ENCODE data around the gene IFITM5. TPM values are rescaled to one million over a fixed set of nuclear protein-coding genes. Genes with fewer than 3 reads are reported as not detected.

Gene IFITM5
- polyA plus RNA-seq, 6 donors from 2014 or later: not detected

DNA sequence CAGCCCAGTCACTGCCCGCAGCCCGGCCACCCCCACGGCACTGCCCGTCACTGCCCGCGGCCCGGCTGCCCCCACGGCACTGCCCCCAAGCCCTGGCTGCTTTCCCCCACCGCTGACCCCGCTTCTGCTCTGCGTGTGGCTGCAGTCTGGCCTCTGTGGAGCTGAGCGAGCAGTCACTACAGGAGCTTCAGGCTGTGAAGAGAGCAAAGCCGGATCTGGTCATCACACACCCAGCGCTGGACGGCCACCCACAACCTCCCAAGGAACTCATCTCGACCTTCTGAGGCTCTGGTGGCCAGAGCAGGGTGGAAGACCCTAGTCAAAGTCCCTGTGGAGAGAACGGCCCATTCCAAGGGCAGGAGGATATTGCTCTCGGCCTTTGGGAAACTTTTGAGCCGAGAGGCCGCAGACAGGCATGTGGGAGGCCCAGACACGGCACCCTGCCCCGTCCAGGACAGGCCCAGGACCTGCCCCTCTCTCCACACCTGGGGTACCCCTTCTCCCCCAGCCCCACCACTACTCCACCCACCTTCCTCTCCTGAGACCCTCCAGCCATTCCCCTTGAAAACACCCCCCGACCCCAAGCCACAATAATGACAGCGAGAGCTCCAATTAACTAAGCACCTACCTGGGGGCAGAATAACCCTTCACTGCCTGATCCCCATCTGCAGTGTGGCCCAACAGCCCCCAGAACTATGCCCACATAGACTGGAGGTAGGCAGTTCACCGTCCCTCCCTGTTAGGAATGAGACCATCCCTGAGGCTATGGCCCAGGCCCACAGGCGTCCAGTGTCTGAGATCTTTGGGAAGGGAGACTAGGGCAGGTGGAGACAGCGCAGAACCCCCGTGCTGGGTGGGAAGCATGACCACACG is 14.1 kb downstream of the IFITM5 start:
- H3K27ac Mint-ChIP-seq: peak overlapping the region in 3 of 6 donors; percentile 32 to 82 (median 33)
- DNase-seq: no peak
- peaks cover 16 to 65% (median 32%) of the 10 kb centered on the region in 3 donors for H3K27me3 Mint-ChIP-seq
- no peaks in the 10 kb centered on the region for H3K9me3 Mint-ChIP-seq
- peak overlapping the region in 1 of 8 donors; percentile 58 for H3K4me3 Mint-ChIP-seq
- peaks cover 37 to 47% (median 45%) of the 10 kb centered on the region in 3 donors for H3K4me1 Mint-ChIP-seq
- H3K36me3 Mint-ChIP-seq: no peaks in the 10 kb centered on the region
- ATAC-seq (ENCODE audit: low read depth in 2 of 2): no peak

DNA sequence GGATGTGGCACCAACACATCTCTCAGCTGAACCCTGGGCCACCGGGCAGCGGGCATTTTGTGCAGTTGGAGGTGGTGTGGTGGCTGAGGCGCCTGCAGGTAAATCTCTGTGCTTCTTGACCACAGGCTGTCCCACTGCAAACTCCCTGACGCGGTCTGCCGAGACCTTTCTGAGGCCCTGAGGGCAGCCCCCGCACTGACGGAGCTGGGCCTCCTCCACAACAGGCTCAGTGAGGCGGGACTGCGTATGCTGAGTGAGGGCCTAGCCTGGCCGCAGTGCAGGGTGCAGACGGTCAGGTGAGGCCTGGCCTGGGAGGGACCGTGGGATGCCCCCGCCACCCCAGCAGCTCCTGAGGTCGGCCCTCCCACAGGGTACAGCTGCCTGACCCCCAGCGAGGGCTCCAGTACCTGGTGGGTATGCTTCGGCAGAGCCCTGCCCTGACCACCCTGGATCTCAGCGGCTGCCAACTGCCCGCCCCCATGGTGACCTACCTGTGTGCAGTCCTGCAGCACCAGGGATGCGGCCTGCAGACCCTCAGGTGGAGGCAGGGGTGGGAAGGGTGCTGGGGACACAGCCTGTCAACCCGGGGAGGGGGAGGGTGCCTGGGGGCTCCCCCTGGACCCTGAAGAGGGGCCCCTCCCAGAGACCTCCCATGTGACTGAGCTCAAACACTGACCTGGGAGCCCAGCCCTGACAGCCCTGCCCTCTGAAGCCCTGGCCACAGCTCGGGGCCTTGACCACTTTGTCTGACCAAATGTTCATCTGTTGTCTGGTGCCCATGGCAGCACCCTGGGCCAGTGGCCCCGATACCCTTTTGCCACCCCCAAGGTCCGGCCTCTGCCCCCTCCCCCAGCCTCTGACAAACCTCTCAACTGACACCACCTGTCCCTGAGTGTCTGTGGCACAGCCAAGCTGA is 15.0 kb downstream of the IFITM5 start:
- peaks cover 16 to 70% (median 32%) of the 10 kb centered on the region in 3 donors for H3K27me3 Mint-ChIP-seq
- ATAC-seq (ENCODE audit: low read depth in 2 of 2): no peak
- no peaks in the 10 kb centered on the region for H3K36me3 Mint-ChIP-seq
- peaks cover 35 to 44% (median 41%) of the 10 kb centered on the region in 3 donors for H3K4me1 Mint-ChIP-seq
- H3K9me3 Mint-ChIP-seq: peaks cover 0 to 2% (median 0%) of the 10 kb centered on the region in 7 donors
- H3K27ac Mint-ChIP-seq: no peak overlapping the region
- no peak overlapping the region for H3K4me3 Mint-ChIP-seq
- DNase-seq: no peak

DNA sequence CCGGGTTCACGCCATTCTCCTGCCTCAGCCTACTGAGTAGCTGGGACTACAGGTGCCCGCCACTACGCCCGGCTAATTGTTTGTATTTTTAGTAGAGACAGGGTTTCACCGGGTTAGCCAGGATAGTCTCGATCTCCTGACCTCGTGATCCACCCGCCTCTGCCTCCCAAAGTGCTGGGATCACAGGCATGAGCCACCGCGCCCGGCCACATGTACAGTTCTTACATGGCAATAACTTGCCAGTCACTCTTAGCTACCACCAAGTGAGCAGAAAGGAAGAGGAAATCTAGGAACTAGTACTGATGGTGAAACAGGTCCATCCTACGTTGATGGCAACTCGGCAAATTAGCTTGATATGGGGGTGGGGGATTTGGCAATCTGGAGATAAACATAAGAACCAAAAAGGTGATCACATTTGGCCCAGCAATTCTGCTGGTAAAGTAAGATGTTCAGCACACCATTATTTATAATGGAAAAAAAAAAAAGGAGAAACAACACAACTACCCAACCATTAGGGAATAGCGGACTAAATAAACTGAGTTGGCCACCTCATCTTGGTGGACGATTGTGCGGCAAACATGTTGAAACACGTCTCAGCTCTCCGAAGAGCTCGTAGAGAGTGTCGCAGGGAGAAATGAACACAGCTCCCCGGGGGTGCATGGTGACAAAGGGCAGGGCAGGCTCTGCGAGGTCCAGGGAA is 15.8 kb downstream of the IFITM5 start:
- Mint-ChIP-seq H3K27me3 (peaks cover 16 to 70% (median 32%) of the 10 kb centered on the region in 3 donors), H3K4me3 (peak overlapping the region in 2 of 8 donors; percentile 37 to 73), H3K27ac (peak overlapping the region in 1 of 6 donors; percentile 84), H3K36me3 (no peaks in the 10 kb centered on the region), H3K9me3 (peaks cover 0 to 2% (median 0%) of the 10 kb centered on the region in 7 donors), H3K4me1 (peaks cover 38 to 47% (median 43%) of the 10 kb centered on the region in 3 donors)
- ATAC-seq (ENCODE audit: low read depth in 2 of 2) (no peak), DNase-seq (no peak)

DNA sequence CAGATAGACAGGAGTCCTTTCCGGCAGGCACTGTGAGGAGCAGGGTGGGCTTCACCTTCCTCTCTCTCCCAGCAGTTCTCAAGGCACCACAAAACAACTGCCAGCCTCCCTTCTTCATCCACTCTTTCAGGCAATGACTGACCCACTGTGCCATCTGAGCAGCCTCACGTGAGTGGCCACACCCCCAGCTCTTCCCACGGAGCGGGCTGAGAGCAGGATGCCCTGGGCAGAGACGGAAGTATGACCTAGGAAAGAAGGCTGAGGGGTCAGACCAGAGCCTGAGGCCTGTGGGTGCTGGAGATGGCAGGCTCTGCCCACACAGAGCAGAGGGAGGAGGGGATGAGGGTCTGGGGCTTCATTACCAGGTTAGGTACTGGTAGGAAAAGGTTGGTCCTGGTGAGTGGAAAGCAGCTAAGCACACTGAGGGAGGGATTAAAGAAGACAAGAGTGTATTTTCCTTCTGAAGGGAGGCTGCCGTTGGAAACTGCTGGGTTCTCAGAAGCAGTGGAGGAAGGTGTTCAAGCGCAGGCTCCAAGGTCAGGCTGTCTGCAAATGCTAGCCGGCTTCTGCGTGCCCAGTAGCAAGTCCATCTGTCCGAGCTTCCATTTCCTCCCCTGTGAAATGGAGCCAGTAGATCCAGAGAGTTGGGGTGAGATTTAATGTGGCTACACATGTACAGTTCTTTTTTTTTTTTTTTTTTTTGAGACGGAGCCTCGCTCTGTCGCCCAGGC is 16.5 kb downstream of the IFITM5 start:
- Mint-ChIP-seq H3K27me3 (peaks cover 16 to 67% (median 32%) of the 10 kb centered on the region in 3 donors), H3K36me3 (no peaks in the 10 kb centered on the region), H3K4me1 (peaks cover 35 to 44% (median 44%) of the 10 kb centered on the region in 3 donors), H3K27ac (no peak overlapping the region), H3K9me3 (peaks cover 0 to 2% (median 0%) of the 10 kb centered on the region in 7 donors), H3K4me3 (peak overlapping the region in 4 of 8 donors; percentile 37 to 77 (median 58))
- ATAC-seq (ENCODE audit: low read depth in 2 of 2) (no peak), DNase-seq (no peak)

- Mint-ChIP-seq H3K4me3 (peak overlapping the region in 6 of 8 donors; percentile 59 to 80 (median 70)), H3K4me1 (peaks cover 34 to 44% (median 39%) of the 10 kb centered on the region in 3 donors), H3K9me3 (peaks cover 0 to 2% (median 0%) of the 10 kb centered on the region in 7 donors), H3K36me3 (no peaks in the 10 kb centered on the region), H3K27ac (peak overlapping the region in 2 of 6 donors; percentile 10 to 94), H3K27me3 (peaks cover 16 to 62% (median 30%) of the 10 kb centered on the region in 3 donors)
- DNase-seq: no peak
- ATAC-seq (ENCODE audit: low read depth in 2 of 2): no peak
Measured at GRCh38 chr11:282171-282570, 17.2 kb downstream of the IFITM5 start.

GRCh38 chr11:281486-282161 is 17.7 kb downstream of the IFITM5 start:
- Mint-ChIP-seq H3K4me3 (peak overlapping the region; percentile 65 to 85 (median 78)), H3K36me3 (peaks cover 0 to 2% of the 10 kb centered on the region in 2 donors), H3K9me3 (peaks cover 0 to 2% (median 0%) of the 10 kb centered on the region in 7 donors), H3K27ac (peak overlapping the region in 5 of 6 donors; percentile 36 to 94 (median 73)), H3K4me1 (peaks cover 31 to 39% (median 34%) of the 10 kb centered on the region in 3 donors), H3K27me3 (peaks cover 16 to 57% (median 24%) of the 10 kb centered on the region in 3 donors)
- DNase-seq (no peak), ATAC-seq (ENCODE audit: low read depth in 2 of 2) (no peak)

DNA sequence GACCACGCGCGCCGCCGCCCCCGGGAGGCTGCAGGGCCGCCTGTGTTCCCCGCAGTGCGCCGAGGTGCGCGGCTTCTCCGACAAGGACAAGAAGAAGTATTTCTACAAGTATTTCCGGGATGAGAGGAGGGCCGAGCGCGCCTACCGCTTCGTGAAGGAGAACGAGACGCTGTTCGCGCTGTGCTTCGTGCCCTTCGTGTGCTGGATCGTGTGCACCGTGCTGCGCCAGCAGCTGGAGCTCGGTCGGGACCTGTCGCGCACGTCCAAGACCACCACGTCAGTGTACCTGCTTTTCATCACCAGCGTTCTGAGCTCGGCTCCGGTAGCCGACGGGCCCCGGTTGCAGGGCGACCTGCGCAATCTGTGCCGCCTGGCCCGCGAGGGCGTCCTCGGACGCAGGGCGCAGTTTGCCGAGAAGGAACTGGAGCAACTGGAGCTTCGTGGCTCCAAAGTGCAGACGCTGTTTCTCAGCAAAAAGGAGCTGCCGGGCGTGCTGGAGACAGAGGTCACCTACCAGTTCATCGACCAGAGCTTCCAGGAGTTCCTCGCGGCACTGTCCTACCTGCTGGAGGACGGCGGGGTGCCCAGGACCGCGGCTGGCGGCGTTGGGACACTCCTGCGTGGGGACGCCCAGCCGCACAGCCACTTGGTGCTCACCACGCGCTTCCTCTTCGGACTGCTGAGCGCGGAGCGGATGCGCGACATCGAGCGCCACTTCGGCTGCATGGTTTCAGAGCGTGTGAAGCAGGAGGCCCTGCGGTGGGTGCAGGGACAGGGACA is 18.4 kb downstream of the IFITM5 start:
- Mint-ChIP-seq H3K4me1 (peaks cover 31 to 39% (median 34%) of the 10 kb centered on the region in 3 donors), H3K36me3 (peaks cover 0 to 5% of the 10 kb centered on the region in 2 donors), H3K27ac (peak overlapping the region in 4 of 6 donors; percentile 36 to 85 (median 70)), H3K9me3 (peaks cover 0 to 3% (median 0%) of the 10 kb centered on the region in 7 donors), H3K4me3 (peak overlapping the region; percentile 71 to 88 (median 80)), H3K27me3 (peaks cover 16 to 52% (median 24%) of the 10 kb centered on the region in 3 donors)
- ATAC-seq (ENCODE audit: low read depth in 2 of 2) (peak; percentile 66 to 68), DNase-seq (peak; percentile 53)

DNA sequence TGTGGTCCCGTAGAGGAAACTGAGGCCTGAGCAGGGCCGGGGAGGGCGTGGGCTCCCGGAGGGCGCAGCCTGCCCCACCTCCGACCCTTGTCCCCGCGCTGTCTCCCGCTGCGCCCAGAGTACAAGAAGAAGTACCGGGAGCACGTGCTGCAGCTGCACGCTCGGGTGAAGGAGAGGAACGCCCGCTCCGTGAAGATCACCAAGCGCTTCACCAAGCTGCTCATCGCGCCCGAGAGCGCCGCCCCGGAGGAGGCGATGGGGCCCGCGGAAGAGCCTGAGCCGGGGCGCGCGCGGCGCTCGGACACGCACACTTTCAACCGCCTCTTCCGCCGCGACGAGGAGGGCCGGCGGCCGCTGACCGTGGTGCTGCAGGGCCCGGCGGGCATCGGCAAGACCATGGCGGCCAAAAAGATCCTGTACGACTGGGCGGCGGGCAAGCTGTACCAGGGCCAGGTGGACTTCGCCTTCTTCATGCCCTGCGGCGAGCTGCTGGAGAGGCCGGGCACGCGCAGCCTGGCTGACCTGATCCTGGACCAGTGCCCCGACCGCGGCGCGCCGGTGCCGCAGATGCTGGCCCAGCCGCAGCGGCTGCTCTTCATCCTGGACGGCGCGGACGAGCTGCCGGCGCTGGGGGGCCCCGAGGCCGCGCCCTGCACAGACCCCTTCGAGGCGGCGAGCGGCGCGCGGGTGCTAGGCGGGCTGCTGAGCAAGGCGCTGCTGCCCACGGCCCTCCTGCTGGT is 19.2 kb downstream of the IFITM5 start:
- Mint-ChIP-seq H3K4me1 (peaks cover 33 to 39% (median 36%) of the 10 kb centered on the region in 3 donors), H3K4me3 (peak overlapping the region; percentile 77 to 89 (median 86)), H3K9me3 (peaks cover 0 to 3% (median 0%) of the 10 kb centered on the region in 7 donors), H3K27me3 (peaks cover 11 to 45% (median 19%) of the 10 kb centered on the region in 3 donors), H3K36me3 (peaks cover 0 to 5% of the 10 kb centered on the region in 2 donors), H3K27ac (peak overlapping the region in 5 of 6 donors; percentile 21 to 93 (median 81))
- ATAC-seq (ENCODE audit: low read depth in 2 of 2) (peak; percentile 79 to 81), DNase-seq (peak; percentile 57)

DNA sequence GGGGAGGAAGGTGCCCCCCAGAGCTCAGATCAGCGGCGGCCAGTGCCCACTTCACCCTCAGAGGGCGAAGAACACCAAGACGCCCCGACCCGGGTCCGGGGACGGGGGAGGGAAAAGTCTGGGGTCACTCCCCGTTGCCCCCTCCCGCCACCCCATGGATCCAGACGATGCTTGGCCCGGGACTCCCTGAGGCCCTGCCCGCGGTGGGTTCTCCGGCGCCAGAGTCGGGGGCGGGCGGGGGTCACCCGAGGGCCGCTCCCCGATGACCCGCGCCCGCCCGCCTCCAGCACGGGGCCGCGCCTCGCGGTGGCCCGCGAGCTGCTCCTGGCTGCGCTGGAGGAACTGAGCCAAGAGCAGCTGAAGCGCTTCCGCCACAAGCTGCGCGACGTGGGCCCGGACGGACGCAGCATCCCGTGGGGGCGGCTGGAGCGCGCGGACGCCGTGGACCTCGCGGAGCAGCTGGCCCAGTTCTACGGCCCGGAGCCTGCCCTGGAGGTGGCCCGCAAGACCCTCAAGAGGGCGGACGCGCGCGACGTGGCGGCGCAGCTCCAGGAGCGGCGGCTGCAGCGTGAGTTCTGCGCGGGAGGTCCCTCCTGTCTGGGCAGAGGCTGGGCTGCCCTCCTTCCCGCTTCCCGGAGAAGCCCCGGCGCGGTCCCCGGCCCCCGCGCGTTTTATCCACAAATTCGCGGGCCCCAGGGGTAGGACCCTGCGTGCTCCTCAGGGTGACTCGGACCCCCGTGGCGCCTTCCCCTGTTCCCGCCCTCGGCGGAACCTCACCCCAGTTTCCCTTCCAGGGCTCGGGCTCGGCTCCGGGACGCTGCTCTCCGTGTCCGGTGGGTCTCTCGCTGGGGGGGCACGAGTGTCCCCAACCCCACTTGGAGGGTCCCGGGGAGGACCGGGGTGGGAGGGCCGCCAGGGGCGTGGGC is 20.0 kb downstream of the IFITM5 start:
- H3K9me3 Mint-ChIP-seq: peaks cover 0 to 3% (median 0%) of the 10 kb centered on the region in 7 donors
- H3K4me3 Mint-ChIP-seq: peak overlapping the region in 7 of 8 donors; percentile 30 to 79 (median 67)
- DNase-seq (no peak), ATAC-seq (ENCODE audit: low read depth in 2 of 2) (peak; percentile 37 to 42)
- H3K27ac Mint-ChIP-seq: peak overlapping the region in 2 of 6 donors; percentile 72 to 84
- peaks cover 11 to 40% (median 17%) of the 10 kb centered on the region in 3 donors for H3K27me3 Mint-ChIP-seq
- H3K36me3 Mint-ChIP-seq: peaks cover 0 to 5% of the 10 kb centered on the region in 2 donors
- peaks cover 38 to 43% (median 39%) of the 10 kb centered on the region in 3 donors for H3K4me1 Mint-ChIP-seq

All from naive B cell (primary cell).